ENCODE measurements around the gene PLCL2. TPM values are rescaled to one million over a fixed set of nuclear protein-coding genes. Genes with fewer than 3 reads are reported as not detected.

Gene PLCL2
- total RNA-seq, 1 donor from 2014 or later = 5.6 TPM

GRCh38 chr3:16840101-16840424, 44.7 kb upstream of the PLCL2 start:
- Histone ChIP-seq H3K27me3 (no peaks in the 10 kb centered on the region), H3K36me3 (no peaks in the 10 kb centered on the region), H3K9me3 (no peaks in the 10 kb centered on the region), H3K4me3 (no peak overlapping the region), H3K27ac (no peak overlapping the region), H3K4me1 (no peaks in the 10 kb centered on the region)
- intact Hi-C loops (cut with DNase I) = no loop called here
- TF ChIP-seq, protein P1, sequence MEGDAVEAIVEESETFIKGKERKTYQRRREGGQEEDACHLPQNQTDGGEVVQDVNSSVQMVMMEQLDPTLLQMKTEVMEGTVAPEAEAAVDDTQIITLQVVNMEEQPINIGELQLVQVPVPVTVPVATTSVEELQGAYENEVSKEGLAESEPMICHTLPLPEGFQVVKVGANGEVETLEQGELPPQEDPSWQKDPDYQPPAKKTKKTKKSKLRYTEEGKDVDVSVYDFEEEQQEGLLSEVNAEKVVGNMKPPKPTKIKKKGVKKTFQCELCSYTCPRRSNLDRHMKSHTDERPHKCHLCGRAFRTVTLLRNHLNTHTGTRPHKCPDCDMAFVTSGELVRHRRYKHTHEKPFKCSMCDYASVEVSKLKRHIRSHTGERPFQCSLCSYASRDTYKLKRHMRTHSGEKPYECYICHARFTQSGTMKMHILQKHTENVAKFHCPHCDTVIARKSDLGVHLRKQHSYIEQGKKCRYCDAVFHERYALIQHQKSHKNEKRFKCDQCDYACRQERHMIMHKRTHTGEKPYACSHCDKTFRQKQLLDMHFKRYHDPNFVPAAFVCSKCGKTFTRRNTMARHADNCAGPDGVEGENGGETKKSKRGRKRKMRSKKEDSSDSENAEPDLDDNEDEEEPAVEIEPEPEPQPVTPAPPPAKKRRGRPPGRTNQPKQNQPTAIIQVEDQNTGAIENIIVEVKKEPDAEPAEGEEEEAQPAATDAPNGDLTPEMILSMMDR (IDR thresholded peaks at IDR 0.05) = no peak
- TF ChIP-seq POLR2A (IDR thresholded peaks at IDR 0.05) = no peak
- no peak for TF ChIP-seq POLR2AphosphoS5 (IDR thresholded peaks at IDR 0.05; ENCODE audit: insufficient read depth in 1 of 2, low read depth in 1 of 2)
- DNase-seq (ENCODE audit: extremely low spot score in 2 of 2) = no peak

DNA sequence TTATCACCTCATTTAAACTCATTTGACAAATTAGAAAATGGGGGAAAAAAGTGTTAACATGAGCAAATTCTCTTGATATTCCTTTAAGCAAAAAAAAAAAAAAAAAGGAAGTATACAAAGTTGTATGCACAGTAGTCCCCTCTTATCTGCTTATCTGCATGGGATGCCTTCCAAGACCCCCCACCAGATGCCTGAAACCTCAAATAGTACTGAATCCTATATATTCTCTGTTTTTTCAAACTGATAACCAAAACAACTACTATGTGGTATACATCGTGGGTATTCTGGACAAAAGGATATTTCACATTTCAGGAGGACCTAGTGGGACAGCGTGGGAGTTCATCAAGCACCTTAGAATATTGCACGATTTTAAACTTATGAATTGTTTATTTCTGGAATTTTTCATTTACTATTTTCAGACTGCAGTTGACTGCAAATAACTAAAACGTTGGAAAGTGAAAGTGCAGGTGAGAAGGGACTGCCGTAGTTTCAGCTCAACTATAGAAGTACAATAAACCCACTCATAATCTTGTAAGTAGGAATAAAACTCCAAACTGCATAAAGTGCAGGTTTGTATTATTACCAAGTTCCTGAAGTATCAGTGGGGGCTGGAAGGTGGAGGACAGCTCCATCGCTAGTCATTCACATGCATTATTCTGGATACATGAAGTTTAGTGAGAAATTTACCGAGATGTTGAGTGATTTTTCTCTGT, 43.6 kb upstream of the PLCL2 start:
- Histone ChIP-seq H3K9me3 (no peaks in the 10 kb centered on the region), H3K36me3 (no peaks in the 10 kb centered on the region), H3K27me3 (no peaks in the 10 kb centered on the region), H3K27ac (no peak overlapping the region), H3K4me3 (no peak overlapping the region), H3K4me1 (no peaks in the 10 kb centered on the region)
- no peak for DNase-seq (ENCODE audit: extremely low spot score in 2 of 2)
- intact Hi-C loops (cut with DNase I) = no loop called here
- TF ChIP-seq, protein P1 (IDR thresholded peaks at IDR 0.05) = no peak
- TF ChIP-seq POLR2AphosphoS5 (IDR thresholded peaks at IDR 0.05; ENCODE audit: insufficient read depth in 1 of 2, low read depth in 1 of 2) (no peak), POLR2A (IDR thresholded peaks at IDR 0.05) (no peak)

DNA sequence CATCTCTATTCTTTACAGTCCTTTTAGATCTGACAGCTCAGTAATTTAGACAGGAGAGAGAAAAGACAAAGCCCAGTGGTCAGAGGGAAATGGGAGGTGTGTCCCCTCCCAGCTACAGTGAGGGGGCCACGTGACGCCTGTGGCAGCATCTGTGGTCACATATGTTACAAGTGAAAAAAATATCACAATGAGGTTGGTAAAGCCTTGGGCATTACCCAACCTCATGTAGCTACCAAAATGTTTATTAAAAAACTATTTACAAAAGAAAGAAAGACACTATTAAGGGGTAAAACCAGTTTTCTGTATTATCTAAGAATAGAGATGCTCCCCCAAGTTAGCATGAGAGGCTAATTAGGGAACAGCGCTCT, 42.9 kb upstream of the PLCL2 start:
- H3K9me3 ChIP-seq = no peaks in the 10 kb centered on the region
- H3K27ac ChIP-seq = no peak overlapping the region
- no peaks in the 10 kb centered on the region for H3K27me3 ChIP-seq
- intact Hi-C loops (cut with DNase I) = no loop called here
- no peak for TF ChIP-seq POLR2A (IDR thresholded peaks at IDR 0.05)
- no peak for TF ChIP-seq POLR2AphosphoS5 (IDR thresholded peaks at IDR 0.05; ENCODE audit: insufficient read depth in 1 of 2, low read depth in 1 of 2)
- no peaks in the 10 kb centered on the region for H3K4me1 ChIP-seq
- DNase-seq (ENCODE audit: extremely low spot score in 2 of 2) = no peak
- H3K36me3 ChIP-seq = no peaks in the 10 kb centered on the region
- H3K4me3 ChIP-seq = no peak overlapping the region

- TF ChIP-seq POLR2A (IDR thresholded peaks at IDR 0.05) = no peak
- TF ChIP-seq, protein P1 (IDR thresholded peaks at IDR 0.05) = no peak
- TF ChIP-seq POLR2AphosphoS5 (IDR thresholded peaks at IDR 0.05; ENCODE audit: insufficient read depth in 1 of 2, low read depth in 1 of 2) = peak in 1 of 2 donors; percentile 27
- Histone ChIP-seq H3K27ac (no peak overlapping the region), H3K4me1 (no peaks in the 10 kb centered on the region), H3K36me3 (no peaks in the 10 kb centered on the region), H3K9me3 (no peaks in the 10 kb centered on the region), H3K4me3 (no peak overlapping the region), H3K27me3 (no peaks in the 10 kb centered on the region)
- no peak for DNase-seq (ENCODE audit: extremely low spot score in 2 of 2)
- intact Hi-C loops (cut with DNase I) = no loop called here
Observed at GRCh38 chr3:16842272-16843270, 42.2 kb upstream of the PLCL2 start.

DNA sequence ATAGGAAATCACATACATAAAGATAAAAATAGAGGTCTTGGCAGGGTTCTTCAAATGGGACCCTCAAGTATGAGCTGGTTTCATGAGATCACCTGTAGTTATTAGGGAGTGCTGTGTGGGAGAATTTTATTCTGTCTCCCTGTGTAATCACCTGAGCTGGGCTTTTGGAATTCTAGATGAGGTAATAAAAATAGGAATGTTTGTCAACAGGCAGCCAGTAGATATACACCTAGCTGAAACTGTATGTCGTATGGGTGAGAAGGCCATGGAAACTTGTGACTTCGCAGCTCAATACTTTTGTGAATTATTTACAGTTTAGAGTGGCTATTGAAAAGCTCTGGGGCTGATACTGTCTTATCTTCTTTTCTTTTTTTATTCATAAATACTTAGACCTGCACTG, 40.5 kb upstream of the PLCL2 start:
- H3K27me3 ChIP-seq = no peaks in the 10 kb centered on the region
- H3K9me3 ChIP-seq = no peaks in the 10 kb centered on the region
- H3K4me3 ChIP-seq = no peak overlapping the region
- H3K4me1 ChIP-seq = peaks cover 4% of the 10 kb centered on the region
- TF ChIP-seq, protein P1 (IDR thresholded peaks at IDR 0.05) = no peak
- TF ChIP-seq POLR2A (IDR thresholded peaks at IDR 0.05) = no peak
- TF ChIP-seq POLR2AphosphoS5 (IDR thresholded peaks at IDR 0.05; ENCODE audit: insufficient read depth in 1 of 2, low read depth in 1 of 2) = no peak
- no peaks in the 10 kb centered on the region for H3K36me3 ChIP-seq
- intact Hi-C loops (cut with DNase I) = no loop called here
- DNase-seq (ENCODE audit: extremely low spot score in 2 of 2) = no peak
- H3K27ac ChIP-seq = no peak overlapping the region

Data from vagina (tissue), 2 donors.